Tibial nerve (tissue), 4 donors: ENCODE measurements around the gene VWC2. TPM values are rescaled to one million over a fixed set of nuclear protein-coding genes. Genes with fewer than 3 reads are reported as not detected.

Experiments used
- DNase-seq, 2 donors: peaks; one replicate each; pipeline ENCODE4 v3.0.0-alpha.2; 2019; ENCODE audit warnings: low spot score in 2 of 2
- H3K27ac ChIP-seq, 4 donors: fragments of 200-600 bp; sonication (generic) in 3 of 4; one replicate each; pipeline ENCODE4 v1.5.1; 2017 to 2019; ENCODE audit warnings: mild to moderate bottlenecking in 1 of 4
- H3K27me3 ChIP-seq, 2 donors: fragments of 200-600 bp; sonication (generic) in 1 of 2; one replicate each; pipeline versions ENCODE4 v1.5.1 to v1.6.0; 2017 to 2019
- H3K36me3 ChIP-seq, 3 donors: fragments of 200-600 bp; sonication (generic); one replicate each; pipeline ENCODE4 v1.5.1; 2018 to 2019
- H3K4me1 ChIP-seq, 4 donors: fragments of 200-600 bp; sonication (generic) in 3 of 4; one replicate each; pipeline ENCODE4 v1.5.1; 2017 to 2019
- H3K4me3 ChIP-seq, 4 donors: fragments of 200-600 bp; sonication (generic) in 3 of 4; one replicate each; pipeline ENCODE4 v1.5.1; 2017 to 2019; ENCODE audit warnings: mild to moderate bottlenecking in 1 of 4, moderate library complexity in 1 of 4
- H3K9me3 ChIP-seq, 4 donors: fragments of 200-600 bp; sonication (generic) in 3 of 4; one replicate each; pipeline ENCODE4 v1.5.1; 2017 to 2019
- CTCF ChIP-seq, 5 experiments: fragments of 200-600 bp in 3 of 5; fragments of 450-650 bp in 2 of 5; sonication (generic) in 3 of 5; IDR thresholded peaks; one replicate each; pipeline ENCODE4 v1.5.1; 2016 to 2019; ENCODE audit warnings: antibody characterized with exemption in 5 of 5, mild to moderate bottlenecking in 3 of 5, moderate library complexity in 2 of 5
- EP300 ChIP-seq, 2 donors: sonication (generic); formaldehyde crosslinking; IDR thresholded peaks; one replicate each; pipeline ENCODE4 v1.6.1; 2017; ENCODE audit warnings: antibody characterized with exemption in 2 of 2, mild to moderate bottlenecking in 1 of 2
- POLR2A ChIP-seq, 2 donors: fragments of 450-650 bp; IDR thresholded peaks; one replicate each; pipeline ENCODE4 v1.6.1; 2017; ENCODE audit warnings: antibody characterized with exemption in 2 of 2, mild to moderate bottlenecking in 2 of 2, moderate library complexity in 2 of 2
- WGBS, 2 donors: methylation state at CpG; one replicate each; pipeline ENCODE4 v1.1.5; 2018; 5-methylcytosine and 5-hydroxymethylcytosine counted together
- total RNA-seq, 4 donors: library from RNA; depleted of rRNA; stranded (reverse); fragments of >200 nt; gene quantifications; one replicate each; pipeline ENCODE4 v1.1.0, GENCODE V29; 2016

Gene VWC2
- total RNA-seq, 4 donors from 2014 or later, result under 0.01 to 0.20 (median under 0.01) TPM

- WGBS, 2 donors, result 15 to 17% methylated on average over 7 of the region's 7 CpGs
- no peak for DNase-seq
- no peaks in the 10 kb centered on the region for H3K9me3 ChIP-seq
- H3K36me3 ChIP-seq, result no peaks in the 10 kb centered on the region
- TF ChIP-seq CTCF (IDR thresholded peaks at IDR 0.05) (peak in 1 of 5 experiments; percentile 23), EP300 (IDR thresholded peaks at IDR 0.05) (no peak)
- H3K4me1 ChIP-seq, result no peaks in the 10 kb centered on the region
- H3K27me3 ChIP-seq, result no peaks in the 10 kb centered on the region
- no peak overlapping the region for H3K27ac ChIP-seq
- H3K4me3 ChIP-seq, result no peak overlapping the region
Measured at GRCh38 chr7:49791088-49791741, 17.8 kb downstream of the VWC2 start.

- H3K27me3 ChIP-seq, result no peaks in the 10 kb centered on the region
- H3K36me3 ChIP-seq, result no peaks in the 10 kb centered on the region
- no peak overlapping the region for H3K27ac ChIP-seq
- DNase-seq, result no peak
- no peaks in the 10 kb centered on the region for H3K4me1 ChIP-seq
- no peaks in the 10 kb centered on the region for H3K9me3 ChIP-seq
- 83 to 84% methylated on average over 6 of the region's 6 CpGs for WGBS, 2 donors
- TF ChIP-seq POLR2A (IDR thresholded peaks at IDR 0.05) (no peak), CTCF (IDR thresholded peaks at IDR 0.05) (no peak), EP300 (IDR thresholded peaks at IDR 0.05) (no peak)
- no peak overlapping the region for H3K4me3 ChIP-seq
Measured at GRCh38 chr7:49797987-49798660, 24.7 kb downstream of the VWC2 start.

- WGBS, 2 donors, result 87 to 88% methylated on average over 5 of the region's 5 CpGs
Measured at GRCh38 chr7:49800031-49800430, 26.6 kb downstream of the VWC2 start.

GRCh38 chr7:49802600-49802999, 29.2 kb downstream of the VWC2 start:
- no peak overlapping the region for H3K4me3 ChIP-seq
- 90 to 94% methylated on average over 15 of the region's 15 CpGs for WGBS, 2 donors
- no peaks in the 10 kb centered on the region for H3K36me3 ChIP-seq
- DNase-seq, result no peak
- H3K9me3 ChIP-seq, result no peaks in the 10 kb centered on the region
- no peaks in the 10 kb centered on the region for H3K27me3 ChIP-seq
- TF ChIP-seq EP300 (IDR thresholded peaks at IDR 0.05) (no peak), CTCF (IDR thresholded peaks at IDR 0.05) (no peak), POLR2A (IDR thresholded peaks at IDR 0.05) (no peak)
- H3K4me1 ChIP-seq, result no peaks in the 10 kb centered on the region
- H3K27ac ChIP-seq, result no peak overlapping the region

More at GRCh38 chr7:49800031-49800430, 26.6 kb downstream of the VWC2 start:
- no peak for DNase-seq
- no peak overlapping the region for H3K27ac ChIP-seq
- H3K4me3 ChIP-seq, result no peak overlapping the region
- no peaks in the 10 kb centered on the region for H3K27me3 ChIP-seq
- no peaks in the 10 kb centered on the region for H3K4me1 ChIP-seq
- no peaks in the 10 kb centered on the region for H3K9me3 ChIP-seq
- H3K36me3 ChIP-seq, result no peaks in the 10 kb centered on the region
- TF ChIP-seq CTCF (IDR thresholded peaks at IDR 0.05) (no peak), POLR2A (IDR thresholded peaks at IDR 0.05) (no peak), EP300 (IDR thresholded peaks at IDR 0.05) (no peak)

GRCh38 chr7:49803812-49804211, 30.4 kb downstream of the VWC2 start:
- no peak for TF ChIP-seq POLR2A (IDR thresholded peaks at IDR 0.05)
- no peak for TF ChIP-seq CTCF (IDR thresholded peaks at IDR 0.05)
- no peak for TF ChIP-seq EP300 (IDR thresholded peaks at IDR 0.05)
- Histone ChIP-seq H3K27ac (no peak overlapping the region), H3K27me3 (no peaks in the 10 kb centered on the region), H3K36me3 (no peaks in the 10 kb centered on the region), H3K4me1 (no peaks in the 10 kb centered on the region), H3K9me3 (no peaks in the 10 kb centered on the region), H3K4me3 (no peak overlapping the region)
- no peak for DNase-seq
- WGBS, 2 donors, result 92 to 95% methylated on average over 4 of the region's 4 CpGs
